Mesenchymal stem cell (in vitro differentiated cells and primary cell): ENCODE data around the gene KRTAP5-5.

ENCODE experiments used
- DNase-seq: peaks from one replicate; pipeline ENCODE4 v3.0.0-alpha.2; 2013
- H2AFZ ChIP-seq: one replicate; pipeline ENCODE4 v1.6.1; 2013; ENCODE audit warnings: low read depth, mild to moderate bottlenecking, control low read depth, inconsistent platforms, low read length, moderate library complexity
- H2AK5ac ChIP-seq: 2 replicates; pipeline ENCODE4 v1.6.1; 2013; ENCODE audit warnings: low read length, moderate library complexity, mild to moderate bottlenecking, inconsistent platforms; ENCODE audit not compliant: severe bottlenecking
- H2BK120ac ChIP-seq: one replicate; pipeline ENCODE4 v1.6.1; 2013; ENCODE audit warnings: low read depth, mild to moderate bottlenecking, inconsistent platforms, low read length, moderate library complexity
- H2BK12ac ChIP-seq, 2 experiments: one replicate each; pipeline ENCODE4 v1.6.1; 2013; ENCODE audit warnings: inconsistent platforms in 2 of 2, low read length in 2 of 2, mild to moderate bottlenecking in 2 of 2, moderate library complexity in 2 of 2, control low read depth in 1 of 2
- H2BK15ac ChIP-seq: one replicate; pipeline ENCODE4 v1.6.1; 2013; ENCODE audit warnings: mild to moderate bottlenecking, low read depth, inconsistent platforms; ENCODE audit not compliant: poor library complexity, severe bottlenecking
- H2BK5ac ChIP-seq: 2 replicates; pipeline ENCODE4 v1.6.1; 2013; ENCODE audit warnings: low read depth, mild to moderate bottlenecking, low read length, control low read depth, inconsistent platforms; ENCODE audit not compliant: poor library complexity, severe bottlenecking
- H3K14ac ChIP-seq, 2 experiments: one replicate each; pipeline ENCODE4 v1.6.1; 2013; ENCODE audit warnings: inconsistent platforms in 2 of 2, low read length in 2 of 2, control low read depth in 1 of 2, mild to moderate bottlenecking in 1 of 2, moderate library complexity in 1 of 2
- H3K18ac ChIP-seq, 2 experiments: one replicate each; pipeline ENCODE4 v1.6.1; 2013; ENCODE audit warnings: inconsistent platforms in 2 of 2, low read length in 2 of 2, control low read depth in 1 of 2, low read depth in 1 of 2, mild to moderate bottlenecking in 1 of 2
- H3K23ac ChIP-seq, 2 experiments: one replicate each; pipeline ENCODE4 v1.6.1; 2013; ENCODE audit warnings: inconsistent platforms in 2 of 2, low read length in 2 of 2, mild to moderate bottlenecking in 2 of 2, moderate library complexity in 2 of 2, control low read depth in 1 of 2
- H3K27ac ChIP-seq: 2 replicates; pipeline ENCODE4 v1.5.1; 2013; ENCODE audit warnings: mild to moderate bottlenecking, moderate library complexity, low read length, control low read depth, inconsistent platforms; ENCODE audit not compliant: poor library complexity, severe bottlenecking
- H3K27me3 ChIP-seq, 2 experiments: 2 replicates each; pipeline versions ENCODE4 v1.6.1 to v1.7.0; 2013; ENCODE audit warnings: low read length in 2 of 2, mild to moderate bottlenecking in 2 of 2, moderate library complexity in 2 of 2, control low read depth in 1 of 2, inconsistent platforms in 1 of 2; ENCODE audit not compliant: control insufficient read depth in 1 of 2, insufficient read depth in 1 of 2
- H3K36me3 ChIP-seq, 2 experiments: 2 replicates each; pipeline versions ENCODE4 v1.6.1 to v1.7.0; 2013; ENCODE audit warnings: low read length in 2 of 2, control low read depth in 1 of 2, inconsistent platforms in 1 of 2, low read depth in 1 of 2, mild to moderate bottlenecking in 1 of 2; ENCODE audit not compliant: insufficient read depth in 2 of 2, control insufficient read depth in 1 of 2
- H3K4ac ChIP-seq, 2 experiments: one replicate each; pipeline ENCODE4 v1.6.1; 2013; ENCODE audit warnings: inconsistent platforms in 2 of 2, low read length in 2 of 2, mild to moderate bottlenecking in 2 of 2, moderate library complexity in 2 of 2, control low read depth in 1 of 2, low read depth in 1 of 2
- H3K4me1 ChIP-seq: 2 replicates; pipeline ENCODE4 v1.6.1; 2013; ENCODE audit warnings: low read depth, low read length, control low read depth; ENCODE audit not compliant: control insufficient read depth, insufficient read depth
- H3K4me2 ChIP-seq: 2 replicates; pipeline ENCODE4 v1.6.1; 2013; ENCODE audit warnings: low read length, mild to moderate bottlenecking, inconsistent platforms; ENCODE audit not compliant: poor library complexity, severe bottlenecking
- H3K4me3 ChIP-seq, 2 experiments: 2 replicates each; pipeline versions ENCODE4 v1.5.1 to v1.7.0; 2013; ENCODE audit warnings: low read length in 2 of 2, mild to moderate bottlenecking in 2 of 2, control low read depth in 1 of 2, low read depth in 1 of 2; ENCODE audit not compliant: insufficient read depth in 1 of 2
- H3K79me1 ChIP-seq: replicated peaks from 2 replicates; pipeline ENCODE4 v1.6.1; 2013; ENCODE audit warnings: mild to moderate bottlenecking, control low read depth, low read length, inconsistent platforms; ENCODE audit not compliant: poor library complexity, severe bottlenecking
- H3K9ac ChIP-seq: 2 replicates; pipeline ENCODE4 v1.7.0; 2013; ENCODE audit warnings: mild to moderate bottlenecking, low read length, moderate library complexity
- H3K9me3 ChIP-seq: 2 replicates; pipeline ENCODE4 v1.7.0; 2013; ENCODE audit warnings: mild to moderate bottlenecking, low read length; ENCODE audit not compliant: control insufficient read depth
- H4K8ac ChIP-seq: one replicate; pipeline ENCODE4 v1.6.1; 2013; ENCODE audit warnings: inconsistent platforms, mild to moderate bottlenecking, low read length, moderate library complexity
- H4K91ac ChIP-seq: one replicate; pipeline ENCODE4 v1.6.1; 2013; ENCODE audit warnings: mild to moderate bottlenecking, low read length, inconsistent platforms
- WGBS: methylation state at CpG from one replicate; pipeline ENCODE4 v1.1.7; 2013; ENCODE audit warnings: mixed read lengths; 5-methylcytosine and 5-hydroxymethylcytosine counted together

Gene KRTAP5-5

GRCh38 chr11:1625541-1625940, 4.0 kb upstream of the KRTAP5-5 start:
- H3K27me3 ChIP-seq, result peaks cover 59 to 70% of the 10 kb centered on the region in 2 experiments
- H4K8ac ChIP-seq, result no peak overlapping the region
- no peak overlapping the region for H3K18ac ChIP-seq
- H3K9ac ChIP-seq, result no peak overlapping the region
- H2BK15ac ChIP-seq, result no peak overlapping the region
- H3K14ac ChIP-seq, result no peak overlapping the region
- H3K4me3 ChIP-seq, result no peak overlapping the region
- H3K23ac ChIP-seq, result no peak overlapping the region
- H3K4ac ChIP-seq, result no peak overlapping the region
- 94% methylated on average over 13 of the region's 13 CpGs for WGBS
- no peak overlapping the region for H3K27ac ChIP-seq
- H2BK120ac ChIP-seq, result no peak overlapping the region
- H3K4me2 ChIP-seq, result no peak overlapping the region
- no peak overlapping the region for H2AFZ ChIP-seq
- H3K4me1 ChIP-seq, result no peaks in the 10 kb centered on the region
- H4K91ac ChIP-seq, result no peak overlapping the region
- no peaks in the 10 kb centered on the region for H3K79me1 ChIP-seq
- DNase-seq, result no peak
- H2BK5ac ChIP-seq, result no peak overlapping the region
- no peak overlapping the region for H2AK5ac ChIP-seq
- H3K36me3 ChIP-seq, result no peaks in the 10 kb centered on the region
- peaks cover 4% of the 10 kb centered on the region for H3K9me3 ChIP-seq
- H2BK12ac ChIP-seq, result no peak overlapping the region

- Histone ChIP-seq H2AK5ac (no peak overlapping the region), H2BK12ac (no peak overlapping the region), H4K91ac (no peak overlapping the region), H3K4me1 (no peaks in the 10 kb centered on the region), H3K27ac (no peak overlapping the region), H2AFZ (no peak overlapping the region), H3K4me3 (no peak overlapping the region), H3K18ac (no peak overlapping the region), H3K4me2 (no peak overlapping the region), H2BK120ac (no peak overlapping the region), H3K9me3 (peaks cover 4% of the 10 kb centered on the region), H3K79me1 (no peaks in the 10 kb centered on the region), H2BK5ac (no peak overlapping the region), H4K8ac (no peak overlapping the region), H3K4ac (no peak overlapping the region), H3K9ac (no peak overlapping the region), H3K27me3 (peaks cover 72 to 86% of the 10 kb centered on the region in 2 experiments), H2BK15ac (no peak overlapping the region), H3K14ac (no peak overlapping the region), H3K36me3 (no peaks in the 10 kb centered on the region), H3K23ac (peak overlapping the region in 1 of 2 experiments; percentile 41)
- DNase-seq, result peak; percentile 30
- 38% methylated on average over 35 of the region's 35 CpGs for WGBS
These were observed 859 bp upstream of the KRTAP5-5 start for GRCh38 chr11:1628506-1629325.

GRCh38 chr11:1630271-1630670, 696 bp downstream of the KRTAP5-5 start:
- Histone ChIP-seq H2AK5ac (no peak overlapping the region), H2BK12ac (no peak overlapping the region), H3K79me1 (no peaks in the 10 kb centered on the region), H3K27me3 (peaks cover 65 to 84% of the 10 kb centered on the region in 2 experiments), H3K9me3 (peaks cover 2% of the 10 kb centered on the region), H3K4me1 (no peaks in the 10 kb centered on the region), H3K36me3 (no peaks in the 10 kb centered on the region), H2AFZ (no peak overlapping the region), H2BK120ac (no peak overlapping the region), H3K4ac (no peak overlapping the region), H3K23ac (no peak overlapping the region), H2BK15ac (no peak overlapping the region), H3K18ac (no peak overlapping the region), H4K91ac (no peak overlapping the region), H3K27ac (no peak overlapping the region), H4K8ac (peak overlapping the region; percentile 25), H3K9ac (no peak overlapping the region), H3K14ac (peak overlapping the region in 1 of 2 experiments; percentile 57), H2BK5ac (no peak overlapping the region), H3K4me3 (no peak overlapping the region), H3K4me2 (no peak overlapping the region)
- 77% methylated on average over 2 of the region's 2 CpGs for WGBS
- no peak for DNase-seq

- no peak overlapping the region for H2BK12ac ChIP-seq
These were observed 1.5 kb downstream of the KRTAP5-5 start for GRCh38 chr11:1631066-1631568.

More at GRCh38 chr11:1631066-1631568, 1.5 kb downstream of the KRTAP5-5 start:
- Histone ChIP-seq H2BK5ac (no peak overlapping the region), H4K8ac (no peak overlapping the region), H2BK15ac (no peak overlapping the region), H3K4me2 (no peak overlapping the region), H2AFZ (no peak overlapping the region), H3K27me3 (peaks cover 58 to 83% of the 10 kb centered on the region in 2 experiments), H3K4ac (no peak overlapping the region), H2AK5ac (no peak overlapping the region), H3K36me3 (no peaks in the 10 kb centered on the region), H3K27ac (no peak overlapping the region), H3K9me3 (no peaks in the 10 kb centered on the region), H3K4me1 (no peaks in the 10 kb centered on the region), H3K14ac (no peak overlapping the region), H3K18ac (no peak overlapping the region), H3K23ac (no peak overlapping the region), H3K9ac (no peak overlapping the region), H4K91ac (no peak overlapping the region), H3K4me3 (no peak overlapping the region), H2BK120ac (no peak overlapping the region), H3K79me1 (no peaks in the 10 kb centered on the region)
- 76% methylated on average over 13 of the region's 13 CpGs for WGBS
- no peak for DNase-seq
